GM18520 (cell line): Measurements from ENCODE around the gene FOXL1.
A peak's percentile ranks its signal among the peaks of the same experiment; 100 is the strongest.

ENCODE experiments used
- ATAC-seq: cut with Tn5 transposase; IDR thresholded peaks from one replicate; pipeline ENCODE4 v1.9.1; 2021; ENCODE audit not compliant: unreplicated experiment

FOXL1 gene

GRCh38 chr16:86549076-86549892, 29.1 kb upstream of the FOXL1 start:
- no peak for ATAC-seq

- ATAC-seq = no peak
Observed at GRCh38 chr16:86549893-86550190, 28.5 kb upstream of the FOXL1 start.

GRCh38 chr16:86550281-86550680, 28.1 kb upstream of the FOXL1 start:
- no peak for ATAC-seq

GRCh38 chr16:86553356-86553755, 25.0 kb upstream of the FOXL1 start:
- ATAC-seq = no peak

- no peak for ATAC-seq
Observed at GRCh38 chr16:86554599-86554916, 23.8 kb upstream of the FOXL1 start.

GRCh38 chr16:86554917-86555703, 23.2 kb upstream of the FOXL1 start, which contains the start of gene MTHFSD:
Gene MTHFSD, minus strand, starts transcription at chr16:86555235. Its CDS starts 51 bp downstream, at chr16:86555184.
- peak; percentile 87 for ATAC-seq

GRCh38 chr16:86555704-86556075, 22.7 kb upstream of the FOXL1 start:
- ATAC-seq = no peak

- no peak for ATAC-seq
Observed at GRCh38 chr16:86556576-86556975, 21.8 kb upstream of the FOXL1 start.

- ATAC-seq = no peak
Observed at GRCh38 chr16:86557587-86557986, 20.8 kb upstream of the FOXL1 start.

- no peak for ATAC-seq
Observed at GRCh38 chr16:86558355-86559193, 19.8 kb upstream of the FOXL1 start.

- ATAC-seq = no peak
Observed at GRCh38 chr16:86559802-86560305, 18.5 kb upstream of the FOXL1 start.

GRCh38 chr16:86562356-86562755, 16.0 kb upstream of the FOXL1 start:
- no peak for ATAC-seq

- ATAC-seq = no peak
Observed at GRCh38 chr16:86563469-86564345, 14.6 kb upstream of the FOXL1 start.

- ATAC-seq = no peak
Observed at GRCh38 chr16:86565181-86565631, 13.1 kb upstream of the FOXL1 start.

GRCh38 chr16:86565644-86566511, 12.5 kb upstream of the FOXL1 start:
- ATAC-seq = no peak

- ATAC-seq = no peak
Observed at GRCh38 chr16:86566601-86566965, 11.8 kb upstream of the FOXL1 start, which contains the start of gene FOXC2. Gene FOXC2, plus strand, starts transcription at chr16:86566829. Its CDS starts 507 bp downstream, at chr16:86567336.

GRCh38 chr16:86566966-86567700, 11.2 kb upstream of the FOXL1 start:
- no peak for ATAC-seq

GRCh38 chr16:86567701-86568581, 10.4 kb upstream of the FOXL1 start:
- no peak for ATAC-seq
